ENCODE measurements around the gene NPAT. TPM values are rescaled to one million over a fixed set of nuclear protein-coding genes. Genes with fewer than 3 reads are reported as not detected.
A peak's percentile ranks its signal among the peaks of the same experiment; 100 is the strongest.

NPAT gene
- total and polyA plus RNA-seq, 9 of the 15 experiments (the other 6 are each of a cell fraction or from before 2014, with no cell fraction given): 8.8 to 30.0 (median 22.1) TPM

GRCh38 chr11:108221911-108222573 lies 396 bp downstream of the NPAT start (continued):
- TF ChIP-seq HMGXB4 (CRISPR knock-in tag; IDR thresholded peaks at IDR 0.05) (0 out of 2 replicates have a peak, but pooled peaks have one; percentile 40), IRF2 (CRISPR knock-in tag; IDR thresholded peaks at IDR 0.05) (no peak), ZFP30 (CRISPR knock-in tag; IDR thresholded peaks at IDR 0.05; ENCODE audit: borderline replicate concordance) (no peak), TSHZ1 (CRISPR knock-in tag; IDR thresholded peaks at IDR 0.05) (no peak), ARID4B (CRISPR knock-in tag; IDR thresholded peaks at IDR 0.05) (peak; percentile 16; the same call in 1 of the 2 replicates)

Measured in K562 (cell line).